ENCODE results near the gene GRAP2. TPM values are rescaled to one million over a fixed set of nuclear protein-coding genes. Genes with fewer than 3 reads are reported as not detected.

The GRAP2 gene
- total RNA-seq, 1 experiment from 2014 or later: 0.42 TPM

- no peak for DNase-seq (ENCODE audit: low read depth, low spot score)
- H3K27ac ChIP-seq (ENCODE audit: low read depth, low read length): no peak overlapping the region
- RAD21 ChIA-PET (ENCODE audit: low non-redundant PET in 1 of 2, low total read pairs in 2 of 2, uncharacterized antibody in 2 of 2, unreplicated experiment in 2 of 2): no interaction called here
- H2AFZ ChIP-seq (ENCODE audit: low read depth, low read length, poor library complexity, severe bottlenecking): no peak overlapping the region
- BruUV-seq (replicated peaks): no TSS peak
- no peak overlapping the region for H3K4me3 ChIP-seq (replicated peaks in 1 of 2; ENCODE audit: low read depth in 1 of 2, low read length in 2 of 2)
- H3K4me1 ChIP-seq (ENCODE audit: control insufficient read depth in 1 of 2, insufficient read depth in 2 of 2, low read length in 2 of 2): no peaks in the 10 kb centered on the region; a peak in 1 of 4 replicates
- ATAC-seq: no peak
- peaks cover 19% of the 10 kb centered on the region for H3K27me3 ChIP-seq (ENCODE audit: insufficient read depth, low read length)
- H4K20me1 ChIP-seq (ENCODE audit: insufficient read depth): no peaks in the 10 kb centered on the region
- H3K4me2 ChIP-seq (ENCODE audit: low read length): no peak overlapping the region
- TF ChIP-seq REST (IDR thresholded peaks at IDR 0.05; ENCODE audit: low read depth) (no peak), SIN3A (IDR thresholded peaks at IDR 0.05; ENCODE audit: low read depth) (no peak), ZNF274 (IDR thresholded peaks at IDR 0.05; ENCODE audit: low read depth, low read length) (no peak)
- TF ChIP-seq, protein P1, sequence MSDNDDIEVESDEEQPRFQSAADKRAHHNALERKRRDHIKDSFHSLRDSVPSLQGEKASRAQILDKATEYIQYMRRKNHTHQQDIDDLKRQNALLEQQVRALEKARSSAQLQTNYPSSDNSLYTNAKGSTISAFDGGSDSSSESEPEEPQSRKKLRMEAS (IDR thresholded peaks at IDR 0.05): no peak
- TF ChIP-seq, protein P2, sequence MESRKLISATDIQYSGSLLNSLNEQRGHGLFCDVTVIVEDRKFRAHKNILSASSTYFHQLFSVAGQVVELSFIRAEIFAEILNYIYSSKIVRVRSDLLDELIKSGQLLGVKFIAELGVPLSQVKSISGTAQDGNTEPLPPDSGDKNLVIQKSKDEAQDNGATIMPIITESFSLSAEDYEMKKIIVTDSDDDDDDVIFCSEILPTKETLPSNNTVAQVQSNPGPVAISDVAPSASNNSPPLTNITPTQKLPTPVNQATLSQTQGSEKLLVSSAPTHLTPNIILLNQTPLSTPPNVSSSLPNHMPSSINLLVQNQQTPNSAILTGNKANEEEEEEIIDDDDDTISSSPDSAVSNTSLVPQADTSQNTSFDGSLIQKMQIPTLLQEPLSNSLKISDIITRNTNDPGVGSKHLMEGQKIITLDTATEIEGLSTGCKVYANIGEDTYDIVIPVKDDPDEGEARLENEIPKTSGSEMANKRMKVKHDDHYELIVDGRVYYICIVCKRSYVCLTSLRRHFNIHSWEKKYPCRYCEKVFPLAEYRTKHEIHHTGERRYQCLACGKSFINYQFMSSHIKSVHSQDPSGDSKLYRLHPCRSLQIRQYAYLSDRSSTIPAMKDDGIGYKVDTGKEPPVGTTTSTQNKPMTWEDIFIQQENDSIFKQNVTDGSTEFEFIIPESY (IDR thresholded peaks at IDR 0.05; ENCODE audit: extremely low read depth, insufficient replicate concordance, low read length): no peak
- POLR2A ChIA-PET: no interaction called here
- intact Hi-C loops (cut with micrococcal nuclease): no loop called here
- H3K79me2 ChIP-seq (ENCODE audit: insufficient read depth, low read length): no peaks in the 10 kb centered on the region
- H3K9ac ChIP-seq (ENCODE audit: low read length): no peak overlapping the region
- no peaks in the 10 kb centered on the region for H3K9me2 ChIP-seq (ENCODE audit: insufficient read depth)
- CTCF ChIA-PET: no interaction called here
- no peaks in the 10 kb centered on the region for H3K9me3 ChIP-seq (ENCODE audit: control insufficient read depth in 1 of 2, insufficient read depth in 1 of 2, low read depth in 1 of 2, low read length in 2 of 2)
- H3K36me3 ChIP-seq (ENCODE audit: control insufficient read depth in 1 of 2, insufficient read depth in 2 of 2, low read length in 2 of 2): no peaks in the 10 kb centered on the region
Observed at GRCh38 chr22:39941601-39942000, 40.7 kb downstream of the GRAP2 start.
